ENCODE measurements around the gene PCOLCE2.
A peak's percentile ranks its signal among the peaks of the same experiment; 100 is the strongest.

Gene PCOLCE2

GRCh38 chr3:142888481-142889211 is at the start of gene PCOLCE2:
TSS of gene PCOLCE2 (minus strand) at chr3:142889083. CDS start at chr3:142888896, 187 bp downstream.
- DNase-seq = no peak

- DNase-seq = no peak
These were observed 47.1 kb upstream of the PCOLCE2 start for GRCh38 chr3:142935963-142936362.

GRCh38 chr3:142934887-142935269 is 46.0 kb upstream of the PCOLCE2 start:
- no peak for DNase-seq

- no peak for DNase-seq
These were observed 45.4 kb upstream of the PCOLCE2 start for GRCh38 chr3:142934128-142934886.

- peak; percentile 21 for DNase-seq
These were observed 42.3 kb upstream of the PCOLCE2 start for GRCh38 chr3:142931222-142931621.

GRCh38 chr3:142930463-142930862 is 41.6 kb upstream of the PCOLCE2 start:
- no peak for DNase-seq

GRCh38 chr3:142929890-142930289 is 41.0 kb upstream of the PCOLCE2 start:
- no peak for DNase-seq

GRCh38 chr3:142929109-142929508 is 40.2 kb upstream of the PCOLCE2 start:
- peak; percentile 27 for DNase-seq

- no peak for DNase-seq
These were observed 37.6 kb upstream of the PCOLCE2 start for GRCh38 chr3:142926368-142926944.

- DNase-seq = no peak
These were observed 36.3 kb upstream of the PCOLCE2 start for GRCh38 chr3:142925140-142925539.

- DNase-seq = no peak
These were observed 34.8 kb upstream of the PCOLCE2 start for GRCh38 chr3:142923694-142924093.

GRCh38 chr3:142916605-142917004 is 27.7 kb upstream of the PCOLCE2 start:
- DNase-seq = no peak

GRCh38 chr3:142915636-142916035 is 26.8 kb upstream of the PCOLCE2 start:
- no peak for DNase-seq

- DNase-seq = no peak
These were observed 25.5 kb upstream of the PCOLCE2 start for GRCh38 chr3:142914286-142914811.

- DNase-seq = no peak
These were observed 24.5 kb upstream of the PCOLCE2 start for GRCh38 chr3:142913432-142913831.

- DNase-seq = no peak
These were observed 23.7 kb upstream of the PCOLCE2 start for GRCh38 chr3:142912402-142913172.

- no peak for DNase-seq
These were observed 21.4 kb upstream of the PCOLCE2 start for GRCh38 chr3:142910280-142910679.

- no peak for DNase-seq
These were observed 20.4 kb upstream of the PCOLCE2 start for GRCh38 chr3:142909282-142909681.

- no peak for DNase-seq
These were observed 19.1 kb upstream of the PCOLCE2 start for GRCh38 chr3:142907996-142908395.

GRCh38 chr3:142904639-142905436 is 16.0 kb upstream of the PCOLCE2 start:
- no peak for DNase-seq

GRCh38 chr3:142902356-142902755 is 13.5 kb upstream of the PCOLCE2 start:
- no peak for DNase-seq
